Common myeloid progenitor, CD34-positive (primary cell): ENCODE measurements around the gene SLC46A2.

Experiments used
- CTCF ChIA-PET: fragments of 350-600 bp; sonication (Branson Sonifier 250); formaldehyde crosslinking; loops from one replicate; lab custom pipeline; 2021; ENCODE audit warnings: antibody characterized with exemption; lab: Charles Lee
- POLR2A ChIA-PET: fragments of 350-600 bp; sonication (Branson Sonifier 250); formaldehyde crosslinking; loops from one replicate; lab custom pipeline; 2021; ENCODE audit warnings: antibody characterized with exemption; lab: Charles Lee
- DNase-seq, 3 donors: peaks; one replicate each; pipeline versions ENCODE4 v3.0.0 to v3.0.0-alpha.2; 2013
- H3K27ac ChIP-seq, 2 experiments: 1 replicate in 1 of 2; 2 replicates in 1 of 2; pipeline ENCODE4 v1.7.0; 2013; ENCODE audit warnings: inconsistent platforms in 2 of 2, low read length in 2 of 2, mild to moderate bottlenecking in 2 of 2, low read depth in 1 of 2, moderate library complexity in 1 of 2; ENCODE audit not compliant: severe bottlenecking in 2 of 2, insufficient read depth in 1 of 2, poor library complexity in 1 of 2
- H3K27me3 ChIP-seq, 5 experiments: replicated peaks in 2 of 5; 1 replicate in 3 of 5; 2 replicates in 2 of 5; pipeline versions ENCODE4 v1.6.1 to v1.7.0; 2013; ENCODE audit warnings: low read length in 4 of 5, mild to moderate bottlenecking in 2 of 5, moderate library complexity in 2 of 5, inconsistent platforms in 1 of 5; ENCODE audit not compliant: insufficient read depth in 5 of 5, control insufficient read depth in 4 of 5
- H3K36me3 ChIP-seq, 4 experiments: 1 replicate in 2 of 4; 2 replicates in 2 of 4; pipeline versions ENCODE4 v1.6.1 to v1.7.0; 2013; ENCODE audit warnings: low read length in 3 of 4, control low read depth in 1 of 4, mild to moderate bottlenecking in 1 of 4; ENCODE audit not compliant: control insufficient read depth in 4 of 4, insufficient read depth in 4 of 4
- H3K4me1 ChIP-seq, 4 experiments: 1 replicate in 3 of 4; 2 replicates in 1 of 4; pipeline versions ENCODE4 v1.6.1 to v1.7.1; 2013; ENCODE audit warnings: low read length in 3 of 4, mild to moderate bottlenecking in 3 of 4, control low read depth in 1 of 4, inconsistent platforms in 1 of 4, moderate library complexity in 1 of 4; ENCODE audit not compliant: control insufficient read depth in 4 of 4, insufficient read depth in 4 of 4; ENCODE audit errors: control extremely low read depth in 1 of 4
- H3K4me3 ChIP-seq, 7 experiments: 1 replicate in 4 of 7; 2 replicates in 3 of 7; pipeline versions ENCODE4 v1.5.1 to v1.7.0; 2013; ENCODE audit warnings: mild to moderate bottlenecking in 7 of 7, low read length in 6 of 7, moderate library complexity in 6 of 7, inconsistent platforms in 2 of 7, low read depth in 2 of 7, control low read depth in 1 of 7; ENCODE audit not compliant: insufficient read depth in 4 of 7, control insufficient read depth in 1 of 7; ENCODE audit errors: extremely low read depth in 1 of 7
- H3K9me3 ChIP-seq, 5 experiments: 1 replicate in 4 of 5; 2 replicates in 1 of 5; pipeline versions ENCODE4 v1.6.1 to v1.7.1; 2013; ENCODE audit warnings: low read length in 4 of 5, mild to moderate bottlenecking in 2 of 5, inconsistent platforms in 1 of 5, low read depth in 1 of 5, moderate library complexity in 1 of 5; ENCODE audit not compliant: control insufficient read depth in 4 of 5, insufficient read depth in 2 of 5; ENCODE audit errors: control extremely low read depth in 1 of 5
- WGBS: methylation state at CpG from one replicate; pipeline ENCODE4 v1.1.5; 2013; ENCODE audit not compliant: insufficient coverage; 5-methylcytosine and 5-hydroxymethylcytosine counted together

SLC46A2 gene

GRCh38 chr9:112863214-112863613, 27.5 kb downstream of the SLC46A2 start:
- POLR2A ChIA-PET, result no interaction called here
- Histone ChIP-seq H3K4me1 (peaks cover 32 to 71% (median 40%) of the 10 kb centered on the region in 4 experiments), H3K36me3 (peaks cover 0 to 3% (median 0%) of the 10 kb centered on the region in 4 experiments), H3K4me3 (peak overlapping the region in 1 of 7 experiments; percentile 13), H3K9me3 (no peaks in the 10 kb centered on the region), H3K27me3 (no peaks in the 10 kb centered on the region), H3K27ac (no peak overlapping the region)
- 25% methylated on average over 2 of the region's 4 CpGs for WGBS
- CTCF ChIA-PET, result interaction anchor here (0.8 to 1.4 kb wide), 3 partner anchors 12 to 40 kb away, joined by 3 to 5 read pairs (median 3); no protein-coding TSS in a partner anchor
- peak; percentile 31 to 65 (median 61) for DNase-seq

- H3K27ac ChIP-seq, result no peak overlapping the region
- ChIA-PET POLR2A (no interaction called here), CTCF (interaction anchor here (1.4 kb wide), 3 partner anchors 17 to 41 kb away, joined by 4 to 6 read pairs (median 5); no protein-coding TSS in a partner anchor)
- H3K4me1 ChIP-seq, result peaks cover 32 to 76% (median 41%) of the 10 kb centered on the region in 4 experiments
- no peaks in the 10 kb centered on the region for H3K9me3 ChIP-seq
- 81% methylated on average over 18 of the region's 19 CpGs for WGBS
- no peaks in the 10 kb centered on the region for H3K27me3 ChIP-seq
- peaks cover 0 to 3% (median 0%) of the 10 kb centered on the region in 4 experiments for H3K36me3 ChIP-seq
- H3K4me3 ChIP-seq, result peak overlapping the region in 3 of 7 experiments; percentile 16 to 32 (median 17)
- peak; percentile 14 to 60 (median 53) for DNase-seq
These were observed 28.8 kb downstream of the SLC46A2 start for GRCh38 chr9:112861638-112862555.

- Histone ChIP-seq H3K9me3 (no peaks in the 10 kb centered on the region), H3K27ac (no peak overlapping the region), H3K4me3 (peak overlapping the region in 1 of 7 experiments; percentile 17), H3K36me3 (peaks cover 0 to 3% (median 0%) of the 10 kb centered on the region in 4 experiments), H3K4me1 (peaks cover 32 to 76% (median 41%) of the 10 kb centered on the region in 4 experiments), H3K27me3 (no peaks in the 10 kb centered on the region)
- WGBS, result 76% methylated on average over 2 of the region's 3 CpGs
- POLR2A ChIA-PET, result no interaction called here
- CTCF ChIA-PET, result interaction anchor here (1.4 kb wide), 2 partner anchors 16 to 41 kb away, joined by 4 to 6 read pairs; no protein-coding TSS in a partner anchor
- DNase-seq, result peak in 2 of 3 donors; percentile 54 to 57
These were observed 29.5 kb downstream of the SLC46A2 start for GRCh38 chr9:112861155-112861554.

- Histone ChIP-seq H3K4me3 (no peak overlapping the region), H3K27me3 (no peaks in the 10 kb centered on the region), H3K4me1 (peaks cover 32 to 74% (median 41%) of the 10 kb centered on the region in 4 experiments), H3K9me3 (no peaks in the 10 kb centered on the region), H3K27ac (no peak overlapping the region), H3K36me3 (no peaks in the 10 kb centered on the region)
- ChIA-PET POLR2A (no interaction called here), CTCF (interaction anchor here (1.4 kb wide), 2 partner anchors 15 to 42 kb away, joined by 4 to 6 read pairs; no protein-coding TSS in a partner anchor)
- DNase-seq, result no peak
- WGBS, result 100% methylated on average over 1 of the region's 1 CpG
These were observed 30.2 kb downstream of the SLC46A2 start for GRCh38 chr9:112860451-112860850.

GRCh38 chr9:112858625-112859147, 32.0 kb downstream of the SLC46A2 start:
- CTCF ChIA-PET, result interaction anchor here (1.9 to 2.4 kb wide), 3 partner anchors 11 to 44 kb away, joined by 6 to 9 read pairs (median 7); no protein-coding TSS in a partner anchor

GRCh38 chr9:112858005-112858404, 32.7 kb downstream of the SLC46A2 start:
- Histone ChIP-seq H3K4me1 (peaks cover 19 to 54% (median 26%) of the 10 kb centered on the region in 4 experiments), H3K27me3 (no peaks in the 10 kb centered on the region), H3K9me3 (no peaks in the 10 kb centered on the region), H3K27ac (no peak overlapping the region), H3K4me3 (no peak overlapping the region), H3K36me3 (no peaks in the 10 kb centered on the region)
- no peak for DNase-seq
- CTCF ChIA-PET, result interaction anchor here (1.9 to 2.4 kb wide), 3 partner anchors 11 to 45 kb away, joined by 6 to 9 read pairs (median 7); no protein-coding TSS in a partner anchor
- WGBS, result 92% methylated on average over 6 of the region's 6 CpGs
- POLR2A ChIA-PET, result no interaction called here

More at GRCh38 chr9:112858625-112859147, 32.0 kb downstream of the SLC46A2 start:
- Histone ChIP-seq H3K9me3 (no peaks in the 10 kb centered on the region), H3K4me1 (peaks cover 26 to 61% (median 31%) of the 10 kb centered on the region in 4 experiments), H3K36me3 (no peaks in the 10 kb centered on the region), H3K27ac (no peak overlapping the region), H3K4me3 (no peak overlapping the region), H3K27me3 (no peaks in the 10 kb centered on the region)
- WGBS, result 40% methylated on average over 1 of the region's 6 CpGs
- POLR2A ChIA-PET, result no interaction called here
- DNase-seq, result peak; percentile 50 to 85 (median 84)
